H9 (cell line): ENCODE data around the gene ARHGAP5. TPM values are rescaled to one million over a fixed set of nuclear protein-coding genes. Genes with fewer than 3 reads are reported as not detected.

Source experiments
- DNase-seq: peaks from one replicate; pipeline ENCODE4 v3.0.0-alpha.2; 2017
- H2AFZ ChIP-seq: one replicate; pipeline ENCODE4 v1.6.1; 2013; ENCODE audit warnings: mild to moderate bottlenecking, low read length, control low read depth, moderate library complexity
- H2AK5ac ChIP-seq: 2 replicates; pipeline ENCODE4 v1.6.1; 2013; ENCODE audit warnings: low read length, control low read depth, mixed read lengths; ENCODE audit not compliant: insufficient read length
- H2BK120ac ChIP-seq: one replicate; pipeline ENCODE4 v1.6.1; 2013; ENCODE audit warnings: low read depth, mild to moderate bottlenecking, low read length, control low read depth, inconsistent platforms; ENCODE audit not compliant: poor library complexity, severe bottlenecking
- H2BK12ac ChIP-seq: 2 replicates; pipeline ENCODE4 v1.6.1; 2013; ENCODE audit warnings: low read length, control low read depth, mixed read lengths, low read depth; ENCODE audit not compliant: insufficient read length
- H2BK15ac ChIP-seq: 2 replicates; pipeline ENCODE4 v1.6.1; 2013; ENCODE audit warnings: low read depth, low read length, control low read depth
- H2BK20ac ChIP-seq: one replicate; pipeline ENCODE4 v1.6.1; 2013; ENCODE audit warnings: low read depth, mild to moderate bottlenecking, low read length, control low read depth, inconsistent platforms; ENCODE audit not compliant: poor library complexity, severe bottlenecking
- H2BK5ac ChIP-seq: 2 replicates; pipeline ENCODE4 v1.6.1; 2013; ENCODE audit warnings: low read length, control low read depth, mixed read lengths; ENCODE audit not compliant: insufficient read length
- H3K14ac ChIP-seq: 2 replicates; pipeline ENCODE4 v1.6.1; 2013; ENCODE audit warnings: low read length, control low read depth; ENCODE audit not compliant: insufficient read depth
- H3K18ac ChIP-seq: 2 replicates; pipeline ENCODE4 v1.6.1; 2013; ENCODE audit warnings: low read depth, mild to moderate bottlenecking, mixed read lengths, low read length, control low read depth; ENCODE audit not compliant: insufficient read length
- H3K23ac ChIP-seq: 2 replicates; pipeline ENCODE4 v1.6.1; 2013; ENCODE audit warnings: low read length, control low read depth, mixed read lengths, low read depth; ENCODE audit not compliant: insufficient read length
- H3K23me2 ChIP-seq: 2 replicates; pipeline ENCODE4 v1.6.1; 2013; ENCODE audit warnings: low read depth, mild to moderate bottlenecking, mixed read lengths, low read length, control low read depth; ENCODE audit not compliant: insufficient read length, poor library complexity, severe bottlenecking
- H3K27ac ChIP-seq: 2 replicates; pipeline ENCODE4 v1.5.1; 2013; ENCODE audit warnings: low read length, control low read depth, mixed read lengths, low read depth; ENCODE audit not compliant: insufficient read length
- H3K27me3 ChIP-seq: 2 replicates; pipeline ENCODE4 v1.6.1; 2013; ENCODE audit warnings: low read length, control low read depth, inconsistent platforms; ENCODE audit not compliant: insufficient read depth
- H3K4ac ChIP-seq: 2 replicates; pipeline ENCODE4 v1.6.1; 2013; ENCODE audit warnings: low read depth, mild to moderate bottlenecking, control low read depth, inconsistent platforms, low read length, moderate library complexity
- H3K4me1 ChIP-seq: 2 replicates; pipeline ENCODE4 v1.6.1; 2013; ENCODE audit warnings: low read length, control low read depth, inconsistent platforms; ENCODE audit not compliant: insufficient read depth
- H3K4me2 ChIP-seq: 2 replicates; pipeline ENCODE4 v1.6.1; 2013; ENCODE audit warnings: low read length, control low read depth, mixed read lengths; ENCODE audit not compliant: insufficient read length, insufficient read depth
- H3K56ac ChIP-seq: 2 replicates; pipeline ENCODE4 v1.6.1; 2013; ENCODE audit warnings: low read depth, mild to moderate bottlenecking, mixed read lengths, low read length, control low read depth; ENCODE audit not compliant: insufficient read length
- H3K79me1 ChIP-seq: 2 replicates; pipeline ENCODE4 v1.6.1; 2013; ENCODE audit warnings: low read depth, mild to moderate bottlenecking, moderate library complexity, low read length, control low read depth, inconsistent platforms; ENCODE audit not compliant: insufficient read depth, poor library complexity, severe bottlenecking
- H3K79me2 ChIP-seq: 2 replicates; pipeline ENCODE4 v1.6.1; 2013; ENCODE audit warnings: low read length, control low read depth, inconsistent platforms; ENCODE audit not compliant: insufficient read depth
- H3K9ac ChIP-seq: 2 replicates; pipeline ENCODE4 v1.6.1; 2013; ENCODE audit warnings: low read length, control low read depth, mixed read lengths; ENCODE audit not compliant: insufficient read length; ENCODE audit errors: extremely low read depth
- H3K9me3 ChIP-seq: one replicate; pipeline ENCODE4 v1.6.1; 2013; ENCODE audit warnings: low read depth, low read length, inconsistent platforms; ENCODE audit not compliant: control insufficient read depth
- H3T11ph ChIP-seq: one replicate; pipeline ENCODE4 v1.6.1; 2013; ENCODE audit warnings: mild to moderate bottlenecking, low read length, control low read depth, inconsistent platforms
- H4K20me1 ChIP-seq: one replicate; pipeline ENCODE4 v1.6.1; 2013; ENCODE audit not compliant: control insufficient read depth, insufficient read length, insufficient read depth
- H4K5ac ChIP-seq: 2 replicates; pipeline ENCODE4 v1.6.1; 2013; ENCODE audit warnings: low read depth, mild to moderate bottlenecking, mixed read lengths, low read length, control low read depth; ENCODE audit not compliant: insufficient read length
- H4K8ac ChIP-seq: replicated peaks from 2 replicates; pipeline ENCODE4 v1.6.1; 2013; ENCODE audit warnings: low read length, control low read depth, mixed read lengths, low read depth; ENCODE audit not compliant: insufficient read length
- H4K91ac ChIP-seq: 2 replicates; pipeline ENCODE4 v1.6.1; 2013; ENCODE audit warnings: low read depth, mild to moderate bottlenecking, moderate library complexity, mixed read lengths, low read length, control low read depth; ENCODE audit not compliant: insufficient read length
- H3K27ac Mint-ChIP-seq, 3 experiments: 2 replicates in 2 of 3; 3 replicates in 1 of 3; pipeline ENCODE4 v1.8.0; 2020 to 2021; ENCODE audit warnings: mixed read lengths in 3 of 3, mild to moderate bottlenecking in 1 of 3, moderate library complexity in 1 of 3
- H3K27me3 Mint-ChIP-seq: 2 replicates; pipeline ENCODE4 v1.8.0; 2021; ENCODE audit warnings: low read depth, mild to moderate bottlenecking, moderate library complexity, mixed read lengths
- H3K36me3 Mint-ChIP-seq, 3 experiments: 2 replicates in 2 of 3; 3 replicates in 1 of 3; pipeline ENCODE4 v1.8.0; 2020 to 2021; ENCODE audit warnings: low read depth in 3 of 3, mixed read lengths in 3 of 3; ENCODE audit not compliant: insufficient read depth in 1 of 3
- H3K4me1 Mint-ChIP-seq, 2 experiments: 2 replicates each; pipeline ENCODE4 v1.8.0; 2020; ENCODE audit warnings: mixed read lengths in 2 of 2
- H3K4me3 Mint-ChIP-seq, 2 experiments: 2 replicates in 1 of 2; 3 replicates in 1 of 2; pipeline ENCODE4 v1.8.0; 2020 to 2021; ENCODE audit warnings: mild to moderate bottlenecking in 2 of 2, mixed read lengths in 2 of 2, moderate library complexity in 1 of 2
- H3K9me3 Mint-ChIP-seq, 2 experiments: 2 replicates in 1 of 2; 3 replicates in 1 of 2; pipeline ENCODE4 v1.8.0; 2020; ENCODE audit warnings: mild to moderate bottlenecking in 2 of 2, mixed read lengths in 2 of 2, moderate library complexity in 1 of 2
- WGBS: extraction: QIAGEN DNeasy Blood & Tissue Kit; methylation state at CpG from one replicate; pipeline ENCODE4 v1.1.7; 2013; ENCODE audit warnings: missing lambda C conversion rate, low lambda C conversion rate, mixed read lengths; ENCODE audit not compliant: insufficient read length; ENCODE audit errors: extremely low coverage; 5-methylcytosine and 5-hydroxymethylcytosine counted together
- total RNA-seq: library from RNA; stranded (reverse); gene quantifications from 2 replicates; pipeline ENCODE4 v1.2.1, GENCODE V29; 2021
- TF ChIP-seq, protein P1 (sequence below): fragments of 200-600 bp; sonication (generic); conservative IDR thresholded peaks from 3 replicates; pipeline ENCODE4 v1.8.0; 2021; ENCODE audit warnings: antibody characterized with exemption, mild to moderate bottlenecking

ARHGAP5 gene
- total RNA-seq, 1 experiment from 2014 or later = 73.8 TPM

- H4K91ac ChIP-seq = no peak overlapping the region
- H2BK5ac ChIP-seq = no peak overlapping the region
- H3K4me1 ChIP-seq = no peaks in the 10 kb centered on the region; the same call in 1 of the 2 replicates
- H4K8ac ChIP-seq = no peak overlapping the region
- no peak overlapping the region for H3K4me2 ChIP-seq
- H2BK120ac ChIP-seq = no peak overlapping the region
- H3K79me2 ChIP-seq = peaks cover 18% of the 10 kb centered on the region; the same call in 1 of the 2 replicates
- Mint-ChIP-seq H3K27ac (peak overlapping the region; percentile 4 to 48 (median 35); a peak in 5 of 7 replicates), H3K4me3 (no peak overlapping the region), H3K27me3 (no peaks in the 10 kb centered on the region), H3K9me3 (no peaks in the 10 kb centered on the region), H3K36me3 (peaks cover 5 to 7% (median 6%) of the 10 kb centered on the region in 3 experiments; a peak in 5 of 7 replicates), H3K4me1 (peaks cover 39 to 45% of the 10 kb centered on the region in 2 experiments)
- H2BK20ac ChIP-seq = no peak overlapping the region
- no peak for DNase-seq
- H3K9me3 ChIP-seq = no peaks in the 10 kb centered on the region
- no peak overlapping the region for H3K14ac ChIP-seq
- no peak overlapping the region for H3K27ac ChIP-seq
- no peak overlapping the region for H4K5ac ChIP-seq
- TF ChIP-seq, protein P1, sequence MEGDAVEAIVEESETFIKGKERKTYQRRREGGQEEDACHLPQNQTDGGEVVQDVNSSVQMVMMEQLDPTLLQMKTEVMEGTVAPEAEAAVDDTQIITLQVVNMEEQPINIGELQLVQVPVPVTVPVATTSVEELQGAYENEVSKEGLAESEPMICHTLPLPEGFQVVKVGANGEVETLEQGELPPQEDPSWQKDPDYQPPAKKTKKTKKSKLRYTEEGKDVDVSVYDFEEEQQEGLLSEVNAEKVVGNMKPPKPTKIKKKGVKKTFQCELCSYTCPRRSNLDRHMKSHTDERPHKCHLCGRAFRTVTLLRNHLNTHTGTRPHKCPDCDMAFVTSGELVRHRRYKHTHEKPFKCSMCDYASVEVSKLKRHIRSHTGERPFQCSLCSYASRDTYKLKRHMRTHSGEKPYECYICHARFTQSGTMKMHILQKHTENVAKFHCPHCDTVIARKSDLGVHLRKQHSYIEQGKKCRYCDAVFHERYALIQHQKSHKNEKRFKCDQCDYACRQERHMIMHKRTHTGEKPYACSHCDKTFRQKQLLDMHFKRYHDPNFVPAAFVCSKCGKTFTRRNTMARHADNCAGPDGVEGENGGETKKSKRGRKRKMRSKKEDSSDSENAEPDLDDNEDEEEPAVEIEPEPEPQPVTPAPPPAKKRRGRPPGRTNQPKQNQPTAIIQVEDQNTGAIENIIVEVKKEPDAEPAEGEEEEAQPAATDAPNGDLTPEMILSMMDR = no peak
- H3K79me1 ChIP-seq = no peaks in the 10 kb centered on the region
- H3K23me2 ChIP-seq = no peaks in the 10 kb centered on the region
- no peak overlapping the region for H3K9ac ChIP-seq
- no peak overlapping the region for H2AK5ac ChIP-seq
- 100% methylated on average over 1 of the region's 2 CpGs for WGBS
- H3K18ac ChIP-seq = no peak overlapping the region
- H2AFZ ChIP-seq = no peak overlapping the region
- H3K56ac ChIP-seq = no peak overlapping the region
- no peak overlapping the region for H2BK12ac ChIP-seq
- no peaks in the 10 kb centered on the region for H4K20me1 ChIP-seq
- H3K23ac ChIP-seq = no peak overlapping the region
- no peaks in the 10 kb centered on the region for H3K27me3 ChIP-seq
- H2BK15ac ChIP-seq = no peak overlapping the region
- no peak overlapping the region for H3T11ph ChIP-seq
- H3K4ac ChIP-seq = no peak overlapping the region
Observed at GRCh38 chr14:32085845-32086383, 8.8 kb downstream of the ARHGAP5 start.
